Trophoblast cell (in vitro differentiated cells and primary cell): ENCODE results near the gene POLR2J2.
"Not testable (repeated sequence)": the region's sequence is repeated elsewhere in the genome, so short reads cannot be mapped to it uniquely, and the experiment has no call there.

ENCODE experiments used
- DNase-seq, 2 donors: peaks; one replicate each; pipeline ENCODE4 v3.0.0-alpha.2; 2016
- H2AFZ ChIP-seq: 2 replicates; pipeline ENCODE4 v1.6.1; 2013; ENCODE audit warnings: low read length, moderate library complexity, mild to moderate bottlenecking; ENCODE audit not compliant: insufficient read depth, poor library complexity
- H2AK5ac ChIP-seq: 2 replicates; pipeline ENCODE4 v1.6.1; 2013; ENCODE audit warnings: mild to moderate bottlenecking, low read length
- H2BK120ac ChIP-seq: 2 replicates; pipeline ENCODE4 v1.6.1; 2013; ENCODE audit warnings: low read length, mild to moderate bottlenecking, moderate library complexity; ENCODE audit not compliant: insufficient read depth, poor library complexity
- H2BK12ac ChIP-seq: 2 replicates; pipeline ENCODE4 v1.6.1; 2013; ENCODE audit warnings: mild to moderate bottlenecking, low read length, moderate library complexity
- H2BK5ac ChIP-seq: 2 replicates; pipeline ENCODE4 v1.6.1; 2013; ENCODE audit warnings: low read length, low read depth, moderate library complexity, mild to moderate bottlenecking; ENCODE audit not compliant: poor library complexity
- H3K14ac ChIP-seq: 2 replicates; pipeline ENCODE4 v1.6.1; 2013; ENCODE audit warnings: mild to moderate bottlenecking, low read length
- H3K18ac ChIP-seq: 2 replicates; pipeline ENCODE4 v1.6.1; 2013; ENCODE audit warnings: mild to moderate bottlenecking, low read length
- H3K23ac ChIP-seq: 2 replicates; pipeline ENCODE4 v1.6.1; 2013; ENCODE audit warnings: low read length
- H3K27ac ChIP-seq: 2 replicates; pipeline ENCODE4 v1.5.1; 2013; ENCODE audit warnings: low read depth, mild to moderate bottlenecking, inconsistent platforms, low read length, moderate library complexity
- H3K27me3 ChIP-seq: 2 replicates; pipeline ENCODE4 v1.6.1; 2013; ENCODE audit warnings: inconsistent platforms, mild to moderate bottlenecking, low read length, moderate library complexity; ENCODE audit not compliant: insufficient read depth
- H3K36me3 ChIP-seq, 2 experiments: 1 replicate in 1 of 2; 2 replicates in 1 of 2; pipeline ENCODE4 v1.6.1; 2013; ENCODE audit warnings: low read length in 2 of 2, mild to moderate bottlenecking in 2 of 2, moderate library complexity in 1 of 2; ENCODE audit not compliant: insufficient read depth in 2 of 2, control insufficient read depth in 1 of 2
- H3K4ac ChIP-seq: 2 replicates; pipeline ENCODE4 v1.6.1; 2013; ENCODE audit warnings: low read depth, mild to moderate bottlenecking, low read length, moderate library complexity
- H3K4me1 ChIP-seq, 2 experiments: 1 replicate in 1 of 2; 2 replicates in 1 of 2; pipeline ENCODE4 v1.6.1; 2013; ENCODE audit warnings: low read length in 2 of 2, mild to moderate bottlenecking in 2 of 2, moderate library complexity in 1 of 2; ENCODE audit not compliant: insufficient read depth in 2 of 2, control insufficient read depth in 1 of 2
- H3K4me2 ChIP-seq: 2 replicates; pipeline ENCODE4 v1.6.1; 2013; ENCODE audit warnings: inconsistent platforms, mild to moderate bottlenecking, low read length, moderate library complexity
- H3K4me3 ChIP-seq: 2 replicates; pipeline ENCODE4 v1.5.1; 2013; ENCODE audit warnings: mild to moderate bottlenecking, low read depth, low read length, inconsistent platforms
- H3K79me1 ChIP-seq: one replicate; pipeline ENCODE4 v1.6.1; 2013; ENCODE audit warnings: low read length
- H3K79me2 ChIP-seq: 2 replicates; pipeline ENCODE4 v1.6.1; 2013; ENCODE audit warnings: low read length, mild to moderate bottlenecking; ENCODE audit not compliant: control insufficient read depth, insufficient read depth, poor library complexity
- H3K9ac ChIP-seq: 2 replicates; pipeline ENCODE4 v1.6.1; 2013; ENCODE audit warnings: mild to moderate bottlenecking, low read length
- H3K9me3 ChIP-seq: 2 replicates; pipeline ENCODE4 v1.6.1; 2013; ENCODE audit warnings: low read depth, mild to moderate bottlenecking, control low read depth, inconsistent platforms, low read length; ENCODE audit not compliant: insufficient read depth
- H4K12ac ChIP-seq: 2 replicates; pipeline ENCODE4 v1.6.1; 2013; ENCODE audit warnings: low read depth, mild to moderate bottlenecking, low read length, moderate library complexity
- H4K8ac ChIP-seq: 2 replicates; pipeline ENCODE4 v1.6.1; 2013; ENCODE audit warnings: low read depth, mild to moderate bottlenecking, low read length, moderate library complexity
- H4K91ac ChIP-seq: one replicate; pipeline ENCODE4 v1.6.1; 2013; ENCODE audit warnings: low read depth, mild to moderate bottlenecking, low read length, moderate library complexity
- WGBS: extraction: QIAGEN DNeasy Blood & Tissue Kit; methylation state at CpG from one replicate; pipeline ENCODE4 v1.1.7; 2013; ENCODE audit warnings: missing lambda C conversion rate; ENCODE audit not compliant: insufficient read length, insufficient coverage; ENCODE audit errors: extremely low coverage; 5-methylcytosine and 5-hydroxymethylcytosine counted together

Gene POLR2J2

DNA sequence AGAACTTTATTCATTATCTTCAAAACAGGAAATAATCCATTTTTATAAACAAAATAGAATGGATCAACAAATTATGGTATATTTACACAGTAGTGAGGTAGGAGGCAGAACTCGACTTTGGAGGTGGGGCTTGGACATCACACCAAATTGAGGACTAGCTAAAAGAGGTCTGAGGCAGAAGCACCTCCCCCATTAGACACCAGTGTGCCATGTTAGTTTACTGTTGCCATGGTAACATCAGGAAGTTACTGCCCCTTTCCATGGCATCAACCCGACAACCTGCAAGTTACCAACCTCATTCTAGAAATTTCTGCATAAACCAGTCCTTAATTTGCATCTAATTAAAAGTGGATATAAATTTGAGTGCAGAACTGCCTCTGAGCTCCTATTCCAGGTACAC, 24.5 kb upstream of the POLR2J2 start:
- H3K27ac ChIP-seq, H2BK5ac ChIP-seq, H4K91ac ChIP-seq, H3K18ac ChIP-seq, H3K4me3 ChIP-seq, H3K36me3 ChIP-seq, H3K23ac ChIP-seq, H3K79me1 ChIP-seq, H3K14ac ChIP-seq, H3K27me3 ChIP-seq, H4K12ac ChIP-seq, H3K4ac ChIP-seq, H2AFZ ChIP-seq, H3K9me3 ChIP-seq, H2AK5ac ChIP-seq, H2BK120ac ChIP-seq, DNase-seq, H2BK12ac ChIP-seq, H3K4me2 ChIP-seq, H3K4me1 ChIP-seq, H3K79me2 ChIP-seq, H3K9ac ChIP-seq, H4K8ac ChIP-seq: not testable (repeated sequence)
- no CpG with 5 or more reads among the region's 2 CpGs for WGBS

DNA sequence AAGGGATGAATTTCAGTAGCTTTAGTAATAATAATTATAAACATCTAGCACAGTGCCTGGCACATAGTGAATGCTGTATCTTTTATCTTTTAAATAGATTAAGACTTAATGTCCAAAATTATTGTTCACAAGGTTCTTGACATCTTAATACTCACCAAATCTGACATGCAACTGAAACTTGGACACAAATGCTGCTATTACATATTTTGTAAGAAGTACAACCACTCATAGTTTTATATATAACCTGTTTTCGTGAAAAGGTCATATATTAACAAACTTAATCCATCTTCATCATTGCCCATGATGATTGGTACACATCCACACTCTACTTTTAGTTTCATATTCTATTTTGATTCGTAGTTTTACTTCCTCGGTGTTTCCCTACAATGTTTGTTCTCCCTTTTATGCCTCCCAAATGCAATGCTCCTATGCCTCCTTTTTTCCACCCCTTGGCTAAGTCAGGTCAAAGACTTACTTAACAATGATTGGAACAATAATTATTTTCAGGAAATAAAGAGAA, 23.6 kb upstream of the POLR2J2 start:
- H2AK5ac ChIP-seq, H3K9me3 ChIP-seq, H3K9ac ChIP-seq, H3K4me1 ChIP-seq, H4K12ac ChIP-seq, H3K4ac ChIP-seq, H3K18ac ChIP-seq, H3K14ac ChIP-seq, H3K36me3 ChIP-seq, H4K91ac ChIP-seq, H3K79me2 ChIP-seq, H3K79me1 ChIP-seq, H2BK12ac ChIP-seq, H3K27ac ChIP-seq, DNase-seq, H2BK5ac ChIP-seq, H3K27me3 ChIP-seq, H3K4me2 ChIP-seq, H2BK120ac ChIP-seq, H3K23ac ChIP-seq, H2AFZ ChIP-seq, H4K8ac ChIP-seq, H3K4me3 ChIP-seq: not testable (repeated sequence)
- WGBS, result no CpG with 5 or more reads among the region's 3 CpGs

DNA sequence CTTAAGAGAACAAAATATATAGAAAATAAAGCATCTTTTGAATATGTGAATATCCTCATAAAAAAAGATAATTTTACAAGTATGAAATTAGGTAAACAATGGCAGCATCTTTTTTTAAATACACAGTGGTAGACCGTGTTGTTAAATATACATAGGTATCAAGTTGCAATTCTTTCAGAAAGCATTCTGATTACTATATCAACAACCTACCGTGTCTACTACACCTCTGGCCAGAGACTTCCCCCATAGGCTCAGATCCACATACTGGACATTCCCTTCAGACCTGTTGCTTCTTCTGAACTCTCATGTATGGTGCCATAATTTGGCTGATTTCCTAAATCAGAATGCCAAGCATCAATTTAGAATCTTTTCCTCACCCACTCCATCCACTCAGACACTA, 22.5 kb upstream of the POLR2J2 start:
- not testable (repeated sequence) for H3K27me3 ChIP-seq, H3K23ac ChIP-seq, H3K18ac ChIP-seq, H2AK5ac ChIP-seq, H3K4me1 ChIP-seq, H2BK12ac ChIP-seq, H2AFZ ChIP-seq, H3K79me1 ChIP-seq, H4K8ac ChIP-seq, H3K4ac ChIP-seq, H3K4me2 ChIP-seq, H3K36me3 ChIP-seq, H3K9ac ChIP-seq, H4K12ac ChIP-seq, H4K91ac ChIP-seq, H3K4me3 ChIP-seq, DNase-seq, H3K14ac ChIP-seq, H3K79me2 ChIP-seq, H3K27ac ChIP-seq, H3K9me3 ChIP-seq, H2BK120ac ChIP-seq, H2BK5ac ChIP-seq
- no CpG with 5 or more reads among the region's 2 CpGs for WGBS

DNA sequence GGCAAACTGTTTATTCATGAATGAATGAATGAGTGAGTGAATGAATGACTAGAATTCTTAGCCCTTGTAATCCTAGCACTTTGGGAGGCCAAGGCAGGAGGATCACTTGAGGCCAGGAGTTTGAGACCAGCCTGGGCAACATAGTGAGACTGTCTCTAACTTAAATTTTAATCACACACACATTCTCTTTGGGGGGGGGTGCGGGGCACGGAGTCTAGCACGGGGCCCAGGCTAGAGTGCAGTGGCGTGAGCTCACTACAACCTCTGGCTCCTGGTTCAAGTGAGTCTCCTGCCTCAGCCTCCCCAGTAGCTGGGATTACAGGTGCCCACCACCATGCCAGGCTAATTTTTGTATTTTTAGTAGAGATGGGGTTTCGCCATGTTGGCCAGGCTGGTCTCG, 19.1 kb upstream of the POLR2J2 start:
- H3K4ac ChIP-seq, H3K27ac ChIP-seq, H3K9ac ChIP-seq, DNase-seq, H3K9me3 ChIP-seq, H4K8ac ChIP-seq, H3K27me3 ChIP-seq, H4K12ac ChIP-seq, H2BK12ac ChIP-seq, H3K79me2 ChIP-seq, H2BK5ac ChIP-seq, H3K4me1 ChIP-seq, H3K14ac ChIP-seq, H3K4me2 ChIP-seq, H3K79me1 ChIP-seq, H2BK120ac ChIP-seq, H4K91ac ChIP-seq, H2AFZ ChIP-seq, H3K4me3 ChIP-seq, H3K36me3 ChIP-seq, H2AK5ac ChIP-seq, H3K18ac ChIP-seq, H3K23ac ChIP-seq: not testable (repeated sequence)
- no CpG with 5 or more reads among the region's 6 CpGs for WGBS
